A673 (cell line): ENCODE measurements around the gene EGFR. TPM values are rescaled to one million over a fixed set of nuclear protein-coding genes. Genes with fewer than 3 reads are reported as not detected.

Experiments
- BruUV-seq: library from RNA; stranded (reverse); fragments of 400-500 nt; replicated peaks from 2 replicates; lab custom pipeline; 2021; lab: Mats Ljungman, UMichigan
- CTCF ChIA-PET: fragments of 300-600 bp; sonication (Branson Sonifier 250); formaldehyde crosslinking; loops from one replicate; lab custom pipeline; 2022; ENCODE audit warnings: antibody characterized with exemption; lab: Charles Lee
- POLR2A ChIA-PET: fragments of 300-600 bp; sonication (Branson Sonifier 250); formaldehyde crosslinking; loops from one replicate; lab custom pipeline; 2022; ENCODE audit warnings: antibody characterized with exemption; ENCODE audit not compliant: low non-redundant PET; lab: Charles Lee
- DNase-seq: peaks from one replicate; pipeline ENCODE4 v3.0.0-alpha.2; 2015; ENCODE audit warnings: low spot score
- H3K27ac ChIP-seq: fragments of 200-600 bp; sonication (generic); 2 replicates; pipeline ENCODE4 v1.5.1; 2016; ENCODE audit warnings: mixed run types, low read depth, mild to moderate bottlenecking, mixed read lengths, antibody characterized with exemption, low read length; ENCODE audit not compliant: poor library complexity, severe bottlenecking
- H3K27me3 ChIP-seq: fragments of 200-600 bp; sonication (generic); replicated peaks from 2 replicates; pipeline ENCODE4 v1.6.1; 2017; ENCODE audit warnings: mixed run types, low read depth, mild to moderate bottlenecking, mixed read lengths, antibody characterized with exemption, low read length; ENCODE audit not compliant: insufficient read depth, poor library complexity
- H3K36me3 ChIP-seq: fragments of 200-600 bp; sonication (generic); 2 replicates; pipeline ENCODE4 v1.6.1; 2016; ENCODE audit warnings: mixed run types, mild to moderate bottlenecking, mixed read lengths, antibody characterized with exemption, low read length; ENCODE audit not compliant: insufficient read depth, poor library complexity, severe bottlenecking
- H3K4me1 ChIP-seq: fragments of 200-600 bp; sonication (generic); 2 replicates; pipeline ENCODE4 v1.6.1; 2017; ENCODE audit warnings: mixed run types, mild to moderate bottlenecking, mixed read lengths, antibody characterized with exemption, low read length; ENCODE audit not compliant: insufficient read depth, poor library complexity, severe bottlenecking
- H3K4me3 ChIP-seq: fragments of 200-600 bp; sonication (generic); 2 replicates; pipeline ENCODE4 v1.5.1; 2016; ENCODE audit warnings: low read depth, mixed run types, mild to moderate bottlenecking, mixed read lengths, low read length; ENCODE audit not compliant: poor library complexity, severe bottlenecking
- H3K9me3 ChIP-seq: fragments of 200-600 bp; sonication (generic); 2 replicates; pipeline ENCODE4 v1.6.1; 2016; ENCODE audit warnings: mixed run types, low read depth, mild to moderate bottlenecking, mixed read lengths, antibody characterized with exemption, low read length; ENCODE audit not compliant: poor library complexity, severe bottlenecking
- CTCF ChIP-seq: fragments of 300-800, 200-600 bp; sonication (generic); conservative IDR thresholded peaks from 2 replicates; pipeline ENCODE4 v1.5.1; 2017; ENCODE audit warnings: low read depth, mild to moderate bottlenecking, antibody characterized with exemption, low read length, moderate library complexity, mixed read lengths
- EZH2 ChIP-seq: fragments of 200-600 bp; sonication (generic); IDR thresholded peaks from 2 replicates; pipeline ENCODE4 v1.6.1; 2017; ENCODE audit warnings: borderline replicate concordance, low read depth, mild to moderate bottlenecking, mixed read lengths, antibody characterized with exemption, low read length; ENCODE audit not compliant: poor library complexity, severe bottlenecking
- intact Hi-C: fragments of 100-400 bp; cut with micrococcal nuclease; formaldehyde crosslinking; loops from one replicate; pipeline ENCODE4 v1.10.0; 2022; ENCODE audit not compliant: unreplicated experiment
- total RNA-seq: library from RNA; stranded (reverse); gene quantifications from 2 replicates; pipeline ENCODE4 v1.2.3, GENCODE V29; 2021

Gene EGFR
- total RNA-seq, 1 experiment from 2014 or later, result 0.84 TPM

- H3K9me3 ChIP-seq, result no peaks in the 10 kb centered on the region
- CTCF ChIA-PET, result no interaction called here
- no peak overlapping the region for H3K27ac ChIP-seq
- BruUV-seq, result no TSS peak
- DNase-seq, result no peak
- no peaks in the 10 kb centered on the region for H3K36me3 ChIP-seq
- POLR2A ChIA-PET, result no interaction called here
- intact Hi-C loops, result no loop called here
- H3K4me1 ChIP-seq, result no peaks in the 10 kb centered on the region
- H3K4me3 ChIP-seq, result no peak overlapping the region
- TF ChIP-seq EZH2 (no peak), CTCF (no peak)
- H3K27me3 ChIP-seq, result peaks cover under 1% of the 10 kb centered on the region
Measured at GRCh38 chr7:55028011-55028410, 9.2 kb downstream of the EGFR start.

- Histone ChIP-seq H3K36me3 (no peaks in the 10 kb centered on the region), H3K4me3 (no peak overlapping the region), H3K27ac (no peak overlapping the region), H3K27me3 (no peaks in the 10 kb centered on the region), H3K9me3 (no peaks in the 10 kb centered on the region), H3K4me1 (no peaks in the 10 kb centered on the region)
- no peak for DNase-seq
- ChIA-PET CTCF (no interaction called here), POLR2A (no interaction called here)
- intact Hi-C loops, result no loop called here
- BruUV-seq, result no TSS peak
- TF ChIP-seq EZH2 (no peak), CTCF (no peak)
Measured at GRCh38 chr7:55030314-55030713, 11.5 kb downstream of the EGFR start.

- H3K36me3 ChIP-seq, result no peaks in the 10 kb centered on the region
- CTCF ChIA-PET, result no interaction called here
- no peaks in the 10 kb centered on the region for H3K9me3 ChIP-seq
- no peak for DNase-seq
- TF ChIP-seq CTCF, result no peak
- TF ChIP-seq EZH2, result no peak
- intact Hi-C loops, result no loop called here
- H3K27me3 ChIP-seq, result no peaks in the 10 kb centered on the region
- BruUV-seq, result no TSS peak
- no peaks in the 10 kb centered on the region for H3K4me1 ChIP-seq
- POLR2A ChIA-PET, result no interaction called here
- H3K27ac ChIP-seq, result no peak overlapping the region
- no peak overlapping the region for H3K4me3 ChIP-seq
Measured at GRCh38 chr7:55031075-55031474, 12.3 kb downstream of the EGFR start.
